OCI-LY3 (cell line): Measurements from ENCODE around the gene SYCP3.

Experiments
- H2AFZ ChIP-seq: fragments of 200-600, 300-600 bp; shearing (Covaris generic); 2 replicates; pipeline ENCODE4 v1.6.0; 2014; ENCODE audit warnings: antibody characterized with exemption, low read depth, low read length
- H3K27ac ChIP-seq: fragments of 200-600, 300-600 bp; sonication (generic); 2 replicates; pipeline ENCODE4 v1.5.1; 2014; ENCODE audit warnings: mild to moderate bottlenecking, low read length, moderate library complexity, mixed read lengths
- H3K27me3 ChIP-seq: fragments of 200-600, 300-600 bp; sonication (generic); 2 replicates; pipeline ENCODE4 v1.6.1; 2014; ENCODE audit warnings: low read depth, low read length, mixed read lengths
- H3K36me3 ChIP-seq: fragments of 200-600, 300-600 bp; sonication (generic); replicated peaks from 2 replicates; pipeline ENCODE3; 2014; ENCODE audit warnings: low read depth, low read length, mixed read lengths
- H3K4me1 ChIP-seq: fragments of 300-600, 200-600 bp; sonication (generic); 2 replicates; pipeline ENCODE4 v1.6.1; 2014; ENCODE audit warnings: low read length, mixed read lengths
- H3K4me2 ChIP-seq: fragments of 200-600, 300-600 bp; sonication (generic); 2 replicates; pipeline ENCODE4 v1.6.1; 2014; ENCODE audit warnings: low read length, mixed read lengths
- H3K4me3 ChIP-seq: fragments of 300-600, 200-600 bp; sonication (generic); 2 replicates; pipeline ENCODE4 v1.5.1; 2014; ENCODE audit warnings: antibody characterized with exemption, mild to moderate bottlenecking, low read length, moderate library complexity
- H3K79me2 ChIP-seq: fragments of 300-600, 200-600 bp; shearing (Covaris generic); 2 replicates; pipeline ENCODE4 v1.6.1; 2014; ENCODE audit warnings: mild to moderate bottlenecking, low read length, mixed read lengths
- H3K9ac ChIP-seq: fragments of 300-600, 200-600 bp; shearing (Covaris generic); 2 replicates; pipeline ENCODE4 v1.6.0; 2014; ENCODE audit warnings: mild to moderate bottlenecking, low read length, moderate library complexity
- H3K9me3 ChIP-seq: fragments of 200-600, 300-600 bp; shearing (Covaris generic); 2 replicates; pipeline ENCODE4 v1.6.1; 2014; ENCODE audit warnings: low read length, mixed read lengths; ENCODE audit not compliant: insufficient read depth
- H4K20me1 ChIP-seq: fragments of 200-600, 300-600 bp; sonication (generic); 2 replicates; pipeline ENCODE4 v1.6.1; 2016; ENCODE audit warnings: low read length, mixed read lengths; ENCODE audit not compliant: insufficient read depth
- CTCF ChIP-seq: fragments of 200-600, 300-600 bp; sonication (generic); IDR thresholded peaks from 2 replicates; pipeline ENCODE4 v1.5.1; 2014; ENCODE audit warnings: antibody characterized with exemption, low read length, low read depth
- EZH2phosphoT487 ChIP-seq: fragments of 200-600 bp; shearing (Covaris generic); IDR thresholded peaks from 2 replicates; pipeline ENCODE4 v1.6.1; 2018; ENCODE audit warnings: antibody characterized with exemption, mixed run types, low read depth

Gene SYCP3

GRCh38 chr12:101680647-101681046 is 58.6 kb downstream of the SYCP3 start:
- Histone ChIP-seq H3K36me3 (no peaks in the 10 kb centered on the region), H3K4me1 (0 out of 2 replicates have a peak, but pooled peaks cover 5% of the 10 kb centered on the region), H3K9me3 (no peaks in the 10 kb centered on the region), H2AFZ (no peak overlapping the region), H3K9ac (no peak overlapping the region), H3K4me3 (no peak overlapping the region), H3K27me3 (peaks cover 43% of the 10 kb centered on the region), H4K20me1 (no peaks in the 10 kb centered on the region), H3K79me2 (no peaks in the 10 kb centered on the region), H3K4me2 (no peak overlapping the region), H3K27ac (no peak overlapping the region)
- TF ChIP-seq CTCF (no peak), EZH2phosphoT487 (no peak)

- Histone ChIP-seq H3K9ac (no peak overlapping the region), H3K4me2 (no peak overlapping the region), H3K27me3 (peaks cover 43% of the 10 kb centered on the region), H3K79me2 (no peaks in the 10 kb centered on the region), H3K9me3 (no peaks in the 10 kb centered on the region), H3K4me1 (0 out of 2 replicates have a peak, but pooled peaks cover 5% of the 10 kb centered on the region), H3K27ac (no peak overlapping the region), H3K4me3 (no peak overlapping the region), H4K20me1 (no peaks in the 10 kb centered on the region), H2AFZ (no peak overlapping the region), H3K36me3 (no peaks in the 10 kb centered on the region)
- TF ChIP-seq EZH2phosphoT487, result no peak
- TF ChIP-seq CTCF, result no peak
Observed at GRCh38 chr12:101680240-101680639, 59.0 kb downstream of the SYCP3 start.
